GM18861 (cell line): ENCODE results near the gene KCNQ1.

Experiments
- ATAC-seq: cut with Tn5 transposase; IDR thresholded peaks from one replicate; pipeline ENCODE4 v1.9.1; 2021; ENCODE audit not compliant: unreplicated experiment

Gene KCNQ1

GRCh38 chr11:2863276-2863618 lies 418.4 kb downstream of the KCNQ1 start:
- no peak for ATAC-seq

- no peak for ATAC-seq
Measured at GRCh38 chr11:2864901-2865300, 420.1 kb downstream of the KCNQ1 start.

- no peak for ATAC-seq
Measured at GRCh38 chr11:2865922-2866577, 421.2 kb downstream of the KCNQ1 start.

DNA sequence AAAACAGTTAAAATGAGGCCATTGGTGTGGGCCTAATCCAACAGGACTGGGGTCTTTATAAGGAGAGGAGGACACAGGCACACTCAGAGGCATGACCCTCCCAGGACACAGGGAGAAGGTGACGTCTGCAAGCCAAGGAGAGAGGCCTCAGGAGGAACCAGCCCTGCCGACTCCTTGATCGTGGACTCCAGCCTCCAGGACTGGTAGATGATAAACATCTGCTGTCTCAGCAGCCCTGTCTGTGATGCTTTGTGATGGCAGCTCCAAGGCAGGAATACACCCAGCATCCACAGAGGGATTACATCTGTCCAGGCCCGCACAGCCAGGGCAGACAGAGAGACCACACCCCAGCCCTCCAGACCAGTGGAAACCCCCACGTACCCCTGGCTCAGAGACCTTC lies 422.3 kb downstream of the KCNQ1 start:
- ATAC-seq, result no peak

GRCh38 chr11:2867722-2868505 lies 423.1 kb downstream of the KCNQ1 start:
- no peak for ATAC-seq

DNA sequence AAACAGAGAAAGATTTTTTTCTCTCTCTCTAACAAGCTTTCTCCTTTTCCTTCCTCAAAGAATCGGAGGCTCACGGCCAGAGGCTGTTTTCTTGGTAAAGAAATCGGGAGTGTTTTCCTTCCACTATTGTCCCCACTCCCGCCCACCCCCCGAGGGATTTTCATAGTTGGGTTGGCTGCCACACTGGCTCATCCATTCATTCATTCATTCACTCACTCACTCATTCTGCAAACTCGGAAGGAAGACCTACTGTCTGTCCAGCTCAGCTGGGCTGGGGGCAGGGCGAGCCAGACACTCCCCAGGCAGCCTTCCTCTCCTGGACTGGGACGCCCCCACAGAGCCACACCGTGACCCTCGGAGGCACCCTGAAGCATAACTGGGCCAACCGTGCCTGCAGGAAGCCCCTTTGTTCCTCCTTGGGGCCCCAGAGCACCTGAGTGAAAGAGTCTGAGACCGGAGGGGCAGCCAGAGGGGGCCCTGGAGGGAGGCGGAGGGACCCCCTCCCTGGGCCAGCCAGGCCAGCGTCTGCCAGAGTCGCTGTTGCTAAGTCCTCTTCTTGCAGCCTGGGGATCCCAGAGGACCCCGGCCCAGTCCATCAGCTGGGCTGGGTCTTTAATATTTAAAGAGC lies 423.8 kb downstream of the KCNQ1 start:
- no peak for ATAC-seq

DNA sequence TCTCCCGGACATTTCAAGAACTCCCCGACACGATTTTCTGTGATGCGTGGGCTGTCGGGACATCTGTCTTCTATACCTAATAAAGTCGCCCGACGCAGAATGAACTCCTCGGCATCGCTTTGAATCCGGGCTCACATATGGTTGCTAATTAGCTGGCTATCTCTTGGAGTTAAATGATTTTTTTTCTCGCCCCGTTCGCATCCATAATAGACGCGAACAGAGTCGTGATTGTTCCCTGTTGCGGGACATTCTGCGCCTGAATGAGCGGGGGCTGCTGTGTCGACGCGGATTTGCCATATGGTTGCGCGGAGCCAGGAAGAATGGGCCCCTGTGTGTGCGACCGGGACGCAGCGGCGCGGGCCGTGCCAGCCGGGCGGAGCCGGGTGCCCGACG lies 424.3 kb downstream of the KCNQ1 start:
- no peak for ATAC-seq

GRCh38 chr11:2869561-2870427 lies 425.0 kb downstream of the KCNQ1 start:
- ATAC-seq, result no peak

- ATAC-seq, result no peak
Measured at GRCh38 chr11:2870460-2870859, 425.7 kb downstream of the KCNQ1 start.

- no peak for ATAC-seq
Measured at GRCh38 chr11:2870969-2871680, 426.3 kb downstream of the KCNQ1 start.

GRCh38 chr11:2874963-2875362 lies 430.2 kb downstream of the KCNQ1 start:
- no peak for ATAC-seq

DNA sequence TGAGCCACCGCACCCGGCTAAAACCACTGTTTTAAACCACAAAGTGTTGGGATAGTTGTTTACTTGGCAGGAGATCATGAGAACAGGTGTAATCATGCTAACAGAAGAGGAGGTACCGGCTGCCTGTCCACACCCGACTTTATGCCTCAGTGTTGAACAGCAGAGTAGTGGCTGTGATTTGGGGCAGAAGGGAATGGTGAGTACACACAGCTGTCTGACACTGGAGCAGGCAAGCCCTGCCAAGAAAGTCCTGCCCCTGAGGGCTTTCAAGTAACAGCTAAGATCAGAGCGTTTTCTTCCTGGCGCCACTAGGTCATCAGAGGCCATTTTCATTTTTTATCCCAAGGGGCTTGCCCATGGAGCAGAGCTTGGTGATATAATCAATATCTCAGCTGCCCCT lies 432.7 kb downstream of the KCNQ1 start:
- no peak for ATAC-seq

DNA sequence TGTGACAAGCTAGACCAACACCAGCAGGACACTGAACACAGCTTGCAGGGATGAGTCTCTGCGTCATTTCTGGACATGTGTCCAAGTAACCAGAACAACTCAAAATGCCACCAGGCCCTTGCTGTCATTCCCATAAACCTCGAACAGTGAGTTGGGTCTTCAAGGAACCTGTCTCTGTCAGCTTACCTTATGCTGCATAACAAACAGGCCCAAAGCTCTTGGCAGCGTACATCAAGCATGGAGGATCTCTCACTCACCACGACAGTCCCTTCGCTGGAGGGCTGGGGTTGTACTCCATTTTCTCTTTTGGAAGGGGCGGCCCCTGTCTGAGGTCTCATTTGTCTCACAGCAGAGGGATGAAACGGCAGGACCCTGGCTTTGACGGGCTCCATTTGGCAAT lies 434.0 kb downstream of the KCNQ1 start:
- ATAC-seq, result no peak

DNA sequence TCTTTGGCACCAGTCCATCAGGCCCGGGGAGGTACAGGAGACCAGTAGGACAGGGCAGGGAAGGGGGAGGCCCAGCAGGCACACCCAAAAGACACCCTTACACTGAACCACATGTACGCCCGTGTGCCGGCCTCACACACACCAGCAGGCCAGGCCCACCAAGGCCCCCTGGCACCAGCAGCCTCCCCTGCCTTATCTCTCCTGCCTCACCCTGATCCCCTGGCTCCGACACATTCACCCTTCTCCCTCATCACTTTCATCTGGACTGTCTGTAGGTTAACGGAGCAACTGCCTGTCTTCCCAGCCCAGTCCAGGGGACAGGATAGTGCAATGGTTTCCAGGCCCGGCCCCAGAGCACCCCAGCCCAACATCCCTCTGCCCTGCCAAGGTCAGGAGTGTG lies 435.8 kb downstream of the KCNQ1 start:
- ATAC-seq, result no peak

DNA sequence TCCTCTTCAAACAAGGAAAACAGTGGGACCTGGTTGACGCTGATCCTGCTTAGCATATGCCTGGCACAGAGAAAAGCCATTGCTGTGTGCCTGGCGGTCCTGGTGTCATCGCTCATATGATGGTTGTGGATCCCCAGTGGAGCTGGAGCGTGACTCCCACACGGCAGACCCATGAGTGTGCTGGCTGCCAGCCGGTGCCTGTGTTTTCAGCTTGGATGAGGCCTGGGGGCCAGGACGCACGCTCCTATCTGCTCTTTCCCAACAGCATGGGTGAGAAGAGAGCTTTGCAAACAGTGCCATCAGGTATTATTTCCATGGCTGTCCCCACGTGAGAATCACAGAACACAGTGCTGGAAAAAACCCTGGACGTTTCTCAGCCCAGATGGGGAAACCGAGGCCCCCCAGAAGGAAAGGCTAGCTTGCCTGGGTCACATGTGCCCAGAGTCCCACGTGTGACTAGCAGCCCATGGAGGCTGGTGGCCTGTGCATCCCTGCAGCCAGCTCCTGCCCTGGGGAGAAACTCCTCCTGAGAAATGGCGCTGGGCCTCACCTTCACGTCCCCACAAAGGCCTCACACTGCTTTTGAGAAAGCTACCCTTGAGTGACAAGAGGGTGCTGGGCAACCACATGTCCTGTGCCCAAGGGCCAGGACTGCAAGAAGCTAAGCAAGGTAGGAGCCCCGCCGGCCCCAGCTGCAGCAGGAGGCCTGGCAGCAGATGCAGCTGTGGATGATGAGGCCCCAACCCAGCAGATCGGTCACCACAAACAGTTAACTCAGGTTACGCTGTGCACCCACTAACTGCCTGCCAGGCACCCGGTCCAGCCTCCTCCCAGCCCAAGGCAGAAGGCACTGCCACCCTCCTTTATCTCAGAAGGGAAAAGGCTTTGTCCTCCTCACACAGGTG lies 436.5 kb downstream of the KCNQ1 start:
- no peak for ATAC-seq

DNA sequence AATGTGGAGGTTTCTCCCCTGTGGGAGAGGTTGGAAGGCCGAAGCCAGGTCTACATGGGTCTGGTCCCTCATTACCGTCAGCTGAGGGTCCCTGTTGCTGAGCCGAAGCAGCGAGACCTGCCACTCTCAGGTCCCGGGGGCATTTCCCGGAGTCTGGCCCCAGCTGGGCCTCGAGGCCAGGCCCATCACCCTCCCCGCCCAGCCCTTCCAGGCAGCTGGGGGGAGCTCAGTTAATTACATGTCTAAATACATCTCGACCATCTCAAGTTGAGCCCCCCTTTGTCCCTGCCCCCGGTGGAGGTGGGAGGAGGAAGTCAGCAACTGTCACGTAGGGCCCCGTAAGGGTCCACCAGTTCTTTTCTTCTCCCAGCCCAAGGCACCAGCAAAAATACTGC lies 437.2 kb downstream of the KCNQ1 start:
- no peak for ATAC-seq

DNA sequence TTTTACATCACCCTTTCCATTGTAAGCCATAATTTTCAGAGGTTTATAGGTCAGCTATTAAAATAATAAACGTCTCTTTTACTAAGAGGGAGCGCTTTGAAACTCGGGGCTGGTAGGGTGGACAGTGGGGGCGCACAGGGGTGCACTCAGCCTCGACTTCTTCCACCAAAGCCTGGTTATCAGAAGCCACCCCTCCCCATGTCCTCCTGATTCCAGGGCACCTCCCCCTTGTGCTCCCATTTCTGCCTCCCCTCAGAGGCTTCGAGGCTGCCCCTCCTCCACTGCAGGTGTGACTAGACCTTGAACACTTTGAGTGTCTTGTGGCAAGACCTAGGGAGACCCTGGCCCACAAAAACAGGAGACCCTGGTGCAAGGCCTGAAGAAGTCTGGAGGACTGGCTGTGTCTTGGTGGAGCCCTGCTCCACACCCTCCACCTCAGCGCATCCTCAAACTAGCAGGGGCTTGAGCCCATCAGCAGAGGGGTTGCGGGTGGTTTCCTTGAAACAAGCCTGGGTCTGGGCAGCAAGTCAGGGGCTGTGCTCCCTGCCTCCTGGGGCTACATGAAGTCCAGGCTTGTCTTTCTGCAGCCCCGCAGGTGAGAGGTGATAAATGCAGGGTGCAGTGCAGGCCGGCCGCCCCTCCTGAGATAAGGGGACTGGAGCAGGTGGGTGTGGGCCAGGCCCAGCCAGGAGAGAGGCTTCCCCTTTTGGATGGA lies 437.7 kb downstream of the KCNQ1 start:
- no peak for ATAC-seq

GRCh38 chr11:2883640-2883978 lies 438.8 kb downstream of the KCNQ1 start:
- ATAC-seq, result no peak
